HepG2 (cell line): ENCODE measurements around the gene SMIM43.

Experiments
- ASH2L ChIP-seq: fragments of 300-600, 200-600 bp; sonication (generic); IDR thresholded peaks from 2 replicates; pipeline ENCODE4 v1.7.0; 2017; ENCODE audit warnings: low read depth, mild to moderate bottlenecking, moderate library complexity, mixed read lengths, low read length; ENCODE audit not compliant: insufficient read length
- CCAR2 ChIP-seq: fragments of 200-400 bp; formaldehyde crosslinking; optimal IDR thresholded peaks from 2 replicates; pipeline ENCODE3; 2018; ENCODE audit warnings: low read depth, mild to moderate bottlenecking, low read length, moderate library complexity
- FOSL2 ChIP-seq: sonication (generic); formaldehyde crosslinking; IDR thresholded peaks from 2 replicates; pipeline ENCODE4 v1.4.0; 2020; ENCODE audit warnings: missing genetic modification reagents
- FOXA1 ChIP-seq, 2 experiments: fragments of 450-650 bp in 1 of 2; sonication (generic) in 1 of 2; formaldehyde crosslinking in 1 of 2; IDR thresholded peaks; 2 replicates each; pipeline versions ENCODE4 v1.4.0 to v1.6.1; 2016 to 2020; ENCODE audit warnings: missing genetic modification reagents in 1 of 2
- GTF2F1 ChIP-seq: fragments of 150-350 bp; IDR thresholded peaks from 2 replicates; pipeline ENCODE4 v1.6.1; 2014; ENCODE audit warnings: low read length
- HMG20A ChIP-seq: IDR thresholded peaks from 2 replicates; pipeline ENCODE4 v1.6.1; 2016; ENCODE audit warnings: borderline replicate concordance
- KLF9 ChIP-seq: IDR thresholded peaks from 2 replicates; pipeline ENCODE4 v1.6.1; 2016; ENCODE audit warnings: low read depth
- NR1H2 ChIP-seq: sonication (generic); formaldehyde crosslinking; IDR thresholded peaks from 2 replicates; pipeline ENCODE4 v1.8.1; 2022; ENCODE audit warnings: low read depth, missing genetic modification reagents, borderline replicate concordance
- SMARCC2 ChIP-seq: fragments of 450-650 bp; IDR thresholded peaks from 2 replicates; pipeline ENCODE4 v1.6.1; 2017; ENCODE audit warnings: antibody characterized with exemption, mild to moderate bottlenecking
- ZBTB7A ChIP-seq: sonication (generic); formaldehyde crosslinking; IDR thresholded peaks from 2 replicates; pipeline ENCODE4 v1.8.0; 2022; ENCODE audit warnings: mild to moderate bottlenecking, missing genetic modification reagents
- TF ChIP-seq, protein P1 (sequence below): sonication (generic); formaldehyde crosslinking; IDR thresholded peaks from 2 replicates; pipeline ENCODE4 v1.4.0; 2020; ENCODE audit warnings: missing genetic modification reagents, mild to moderate bottlenecking, borderline replicate concordance
- TF ChIP-seq, protein P2 (sequence below): sonication (generic); formaldehyde crosslinking; IDR thresholded peaks from 2 replicates; pipeline ENCODE4 v1.5.0; 2020; ENCODE audit warnings: mild to moderate bottlenecking, missing genetic modification reagents, moderate library complexity
- TF ChIP-seq, protein P3 (sequence below), 2 experiments: sonication (generic) in 1 of 2; formaldehyde crosslinking in 1 of 2; IDR thresholded peaks; 2 replicates each; pipeline versions ENCODE4 v1.4.0 to v1.6.1; 2018 to 2020; ENCODE audit warnings: missing genetic modification reagents in 2 of 2, borderline replicate concordance in 1 of 2, low read depth in 1 of 2, mild to moderate bottlenecking in 1 of 2, missing biosample characterization in 1 of 2
- TF ChIP-seq, protein P4 (sequence below): sonication (generic); formaldehyde crosslinking; IDR thresholded peaks from 2 replicates; pipeline ENCODE4 v1.5.0; 2020; ENCODE audit warnings: mild to moderate bottlenecking, missing genetic modification reagents, borderline replicate concordance

DNA sequence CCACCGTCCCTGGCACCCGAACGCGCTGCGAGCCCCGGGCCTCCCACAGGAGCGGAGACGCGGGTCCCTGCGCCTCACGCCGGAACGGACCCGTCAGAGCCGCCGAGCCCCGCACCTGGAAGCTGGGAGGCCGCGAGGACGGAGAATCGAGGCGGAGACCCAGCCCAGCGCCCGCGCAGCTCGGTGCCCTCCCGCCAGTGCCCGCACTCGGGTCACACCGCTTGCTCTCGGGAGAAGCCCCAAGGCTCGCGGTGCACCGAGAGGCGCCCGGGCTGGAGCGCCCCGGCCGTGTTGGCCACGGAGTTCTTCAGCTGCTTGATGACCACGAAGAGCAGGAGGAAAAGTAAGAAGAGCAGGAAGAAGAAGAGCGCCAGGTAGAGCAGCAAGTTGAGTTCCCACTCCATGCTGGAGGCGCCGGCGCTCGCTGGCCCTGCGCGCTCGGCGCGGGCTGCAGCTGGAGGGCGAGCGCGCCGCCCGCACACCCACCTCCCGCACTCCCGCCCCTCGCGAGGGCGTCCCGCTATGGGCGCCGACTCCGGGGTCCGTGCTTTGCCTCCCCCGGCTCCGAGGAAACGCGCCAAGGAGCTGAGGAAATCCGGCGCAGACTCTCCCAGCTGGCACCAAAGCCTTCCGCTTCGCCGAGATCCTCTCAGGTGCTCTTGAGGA, at the start of gene SMIM43:
- TF ChIP-seq KLF9 (CRISPR knock-in tag): no peak
- no peak for TF ChIP-seq ZBTB7A
- no peak for TF ChIP-seq NR1H2
- TF ChIP-seq, protein P1, sequence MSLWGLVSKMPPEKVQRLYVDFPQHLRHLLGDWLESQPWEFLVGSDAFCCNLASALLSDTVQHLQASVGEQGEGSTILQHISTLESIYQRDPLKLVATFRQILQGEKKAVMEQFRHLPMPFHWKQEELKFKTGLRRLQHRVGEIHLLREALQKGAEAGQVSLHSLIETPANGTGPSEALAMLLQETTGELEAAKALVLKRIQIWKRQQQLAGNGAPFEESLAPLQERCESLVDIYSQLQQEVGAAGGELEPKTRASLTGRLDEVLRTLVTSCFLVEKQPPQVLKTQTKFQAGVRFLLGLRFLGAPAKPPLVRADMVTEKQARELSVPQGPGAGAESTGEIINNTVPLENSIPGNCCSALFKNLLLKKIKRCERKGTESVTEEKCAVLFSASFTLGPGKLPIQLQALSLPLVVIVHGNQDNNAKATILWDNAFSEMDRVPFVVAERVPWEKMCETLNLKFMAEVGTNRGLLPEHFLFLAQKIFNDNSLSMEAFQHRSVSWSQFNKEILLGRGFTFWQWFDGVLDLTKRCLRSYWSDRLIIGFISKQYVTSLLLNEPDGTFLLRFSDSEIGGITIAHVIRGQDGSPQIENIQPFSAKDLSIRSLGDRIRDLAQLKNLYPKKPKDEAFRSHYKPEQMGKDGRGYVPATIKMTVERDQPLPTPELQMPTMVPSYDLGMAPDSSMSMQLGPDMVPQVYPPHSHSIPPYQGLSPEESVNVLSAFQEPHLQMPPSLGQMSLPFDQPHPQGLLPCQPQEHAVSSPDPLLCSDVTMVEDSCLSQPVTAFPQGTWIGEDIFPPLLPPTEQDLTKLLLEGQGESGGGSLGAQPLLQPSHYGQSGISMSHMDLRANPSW (CRISPR knock-in tag): no peak
- TF ChIP-seq, protein P2, sequence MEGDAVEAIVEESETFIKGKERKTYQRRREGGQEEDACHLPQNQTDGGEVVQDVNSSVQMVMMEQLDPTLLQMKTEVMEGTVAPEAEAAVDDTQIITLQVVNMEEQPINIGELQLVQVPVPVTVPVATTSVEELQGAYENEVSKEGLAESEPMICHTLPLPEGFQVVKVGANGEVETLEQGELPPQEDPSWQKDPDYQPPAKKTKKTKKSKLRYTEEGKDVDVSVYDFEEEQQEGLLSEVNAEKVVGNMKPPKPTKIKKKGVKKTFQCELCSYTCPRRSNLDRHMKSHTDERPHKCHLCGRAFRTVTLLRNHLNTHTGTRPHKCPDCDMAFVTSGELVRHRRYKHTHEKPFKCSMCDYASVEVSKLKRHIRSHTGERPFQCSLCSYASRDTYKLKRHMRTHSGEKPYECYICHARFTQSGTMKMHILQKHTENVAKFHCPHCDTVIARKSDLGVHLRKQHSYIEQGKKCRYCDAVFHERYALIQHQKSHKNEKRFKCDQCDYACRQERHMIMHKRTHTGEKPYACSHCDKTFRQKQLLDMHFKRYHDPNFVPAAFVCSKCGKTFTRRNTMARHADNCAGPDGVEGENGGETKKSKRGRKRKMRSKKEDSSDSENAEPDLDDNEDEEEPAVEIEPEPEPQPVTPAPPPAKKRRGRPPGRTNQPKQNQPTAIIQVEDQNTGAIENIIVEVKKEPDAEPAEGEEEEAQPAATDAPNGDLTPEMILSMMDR: no peak
- TF ChIP-seq FOXA1 (IDR thresholded peaks at IDR 0.05): no peak
- no peak for TF ChIP-seq FOXA1 (CRISPR knock-in tag; IDR thresholded peaks at IDR 0.05)
- TF ChIP-seq, protein P3, sequence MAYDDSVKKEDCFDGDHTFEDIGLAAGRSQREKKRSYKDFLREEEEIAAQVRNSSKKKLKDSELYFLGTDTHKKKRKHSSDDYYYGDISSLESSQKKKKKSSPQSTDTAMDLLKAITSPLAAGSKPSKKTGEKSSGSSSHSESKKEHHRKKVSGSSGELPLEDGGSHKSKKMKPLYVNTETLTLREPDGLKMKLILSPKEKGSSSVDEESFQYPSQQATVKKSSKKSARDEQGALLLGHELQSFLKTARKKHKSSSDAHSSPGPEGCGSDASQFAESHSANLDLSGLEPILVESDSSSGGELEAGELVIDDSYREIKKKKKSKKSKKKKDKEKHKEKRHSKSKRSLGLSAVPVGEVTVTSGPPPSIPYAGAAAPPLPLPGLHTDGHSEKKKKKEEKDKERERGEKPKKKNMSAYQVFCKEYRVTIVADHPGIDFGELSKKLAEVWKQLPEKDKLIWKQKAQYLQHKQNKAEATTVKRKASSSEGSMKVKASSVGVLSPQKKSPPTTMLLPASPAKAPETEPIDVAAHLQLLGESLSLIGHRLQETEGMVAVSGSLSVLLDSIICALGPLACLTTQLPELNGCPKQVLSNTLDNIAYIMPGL (CRISPR knock-in tag; IDR thresholded peaks at IDR 0.05; ENCODE audit: borderline replicate concordance in 1 of 2, low read depth in 1 of 2): no peak
- TF ChIP-seq, protein P4, sequence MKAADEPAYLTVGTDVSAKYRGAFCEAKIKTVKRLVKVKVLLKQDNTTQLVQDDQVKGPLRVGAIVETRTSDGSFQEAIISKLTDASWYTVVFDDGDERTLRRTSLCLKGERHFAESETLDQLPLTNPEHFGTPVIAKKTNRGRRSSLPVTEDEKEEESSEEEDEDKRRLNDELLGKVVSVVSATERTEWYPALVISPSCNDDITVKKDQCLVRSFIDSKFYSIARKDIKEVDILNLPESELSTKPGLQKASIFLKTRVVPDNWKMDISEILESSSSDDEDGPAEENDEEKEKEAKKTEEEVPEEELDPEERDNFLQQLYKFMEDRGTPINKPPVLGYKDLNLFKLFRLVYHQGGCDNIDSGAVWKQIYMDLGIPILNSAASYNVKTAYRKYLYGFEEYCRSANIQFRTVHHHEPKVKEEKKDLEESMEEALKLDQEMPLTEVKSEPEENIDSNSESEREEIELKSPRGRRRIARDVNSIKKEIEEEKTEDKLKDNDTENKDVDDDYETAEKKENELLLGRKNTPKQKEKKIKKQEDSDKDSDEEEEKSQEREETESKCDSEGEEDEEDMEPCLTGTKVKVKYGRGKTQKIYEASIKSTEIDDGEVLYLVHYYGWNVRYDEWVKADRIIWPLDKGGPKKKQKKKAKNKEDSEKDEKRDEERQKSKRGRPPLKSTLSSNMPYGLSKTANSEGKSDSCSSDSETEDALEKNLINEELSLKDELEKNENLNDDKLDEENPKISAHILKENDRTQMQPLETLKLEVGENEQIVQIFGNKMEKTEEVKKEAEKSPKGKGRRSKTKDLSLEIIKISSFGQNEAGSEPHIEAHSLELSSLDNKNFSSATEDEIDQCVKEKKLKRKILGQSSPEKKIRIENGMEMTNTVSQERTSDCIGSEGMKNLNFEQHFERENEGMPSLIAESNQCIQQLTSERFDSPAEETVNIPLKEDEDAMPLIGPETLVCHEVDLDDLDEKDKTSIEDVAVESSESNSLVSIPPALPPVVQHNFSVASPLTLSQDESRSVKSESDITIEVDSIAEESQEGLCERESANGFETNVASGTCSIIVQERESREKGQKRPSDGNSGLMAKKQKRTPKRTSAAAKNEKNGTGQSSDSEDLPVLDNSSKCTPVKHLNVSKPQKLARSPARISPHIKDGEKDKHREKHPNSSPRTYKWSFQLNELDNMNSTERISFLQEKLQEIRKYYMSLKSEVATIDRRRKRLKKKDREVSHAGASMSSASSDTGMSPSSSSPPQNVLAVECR (CRISPR knock-in tag): no peak
- TF ChIP-seq HMG20A (CRISPR knock-in tag): no peak
- TF ChIP-seq CCAR2: no peak
- no peak for TF ChIP-seq FOSL2 (CRISPR knock-in tag)
- no peak for TF ChIP-seq ASH2L
- no peak for TF ChIP-seq GTF2F1
- no peak for TF ChIP-seq SMARCC2
